ENCODE data around the gene TARBP1.

The TARBP1 gene

GRCh38 chr1:234477386-234478151, 1.4 kb downstream of the TARBP1 start:
- TF ChIP-seq CTCF (IDR thresholded peaks at IDR 0.05; ENCODE audit: extremely low read depth, insufficient read depth, missing control alignments), result no peak
- no peak for DNase-seq (ENCODE audit: low spot score)
- in situ Hi-C loops (cut with MboI; ENCODE audit: low pct_unique_long_range_greater_than_20kb, low sequenced_read_pairs, unreplicated experiment), result loop anchor here (25.0 kb wide), 1 partner anchor 285 kb away; no protein-coding TSS in a partner anchor

GRCh38 chr1:234476172-234476571, 2.8 kb downstream of the TARBP1 start:
- DNase-seq (ENCODE audit: low spot score), result no peak
- TF ChIP-seq CTCF (IDR thresholded peaks at IDR 0.05; ENCODE audit: extremely low read depth, insufficient read depth, missing control alignments), result no peak
- in situ Hi-C loops (cut with MboI; ENCODE audit: low pct_unique_long_range_greater_than_20kb, low sequenced_read_pairs, unreplicated experiment), result loop anchor here (25.0 kb wide), 1 partner anchor 286 kb away; no protein-coding TSS in a partner anchor

GRCh38 chr1:234475167-234475793, 3.7 kb downstream of the TARBP1 start:
- in situ Hi-C loops (cut with MboI; ENCODE audit: low pct_unique_long_range_greater_than_20kb, low sequenced_read_pairs, unreplicated experiment), result loop anchor here (25.0 kb wide), 1 partner anchor 287 kb away; no protein-coding TSS in a partner anchor
- no peak for DNase-seq (ENCODE audit: low spot score)
- no peak for TF ChIP-seq CTCF (IDR thresholded peaks at IDR 0.05; ENCODE audit: extremely low read depth, insufficient read depth, missing control alignments)

GRCh38 chr1:234474375-234474774, 4.6 kb downstream of the TARBP1 start:
- DNase-seq (ENCODE audit: low spot score), result no peak
- TF ChIP-seq CTCF (IDR thresholded peaks at IDR 0.05; ENCODE audit: extremely low read depth, insufficient read depth, missing control alignments), result no peak
- in situ Hi-C loops (cut with MboI; ENCODE audit: low pct_unique_long_range_greater_than_20kb, low sequenced_read_pairs, unreplicated experiment), result no loop called here

- no peak for DNase-seq (ENCODE audit: low spot score)
- in situ Hi-C loops (cut with MboI; ENCODE audit: low pct_unique_long_range_greater_than_20kb, low sequenced_read_pairs, unreplicated experiment), result no loop called here
- TF ChIP-seq CTCF (IDR thresholded peaks at IDR 0.05; ENCODE audit: extremely low read depth, insufficient read depth, missing control alignments), result no peak
These were observed 5.9 kb downstream of the TARBP1 start for GRCh38 chr1:234473118-234473517.

- in situ Hi-C loops (cut with MboI; ENCODE audit: low pct_unique_long_range_greater_than_20kb, low sequenced_read_pairs, unreplicated experiment), result no loop called here
- TF ChIP-seq CTCF (IDR thresholded peaks at IDR 0.05; ENCODE audit: extremely low read depth, insufficient read depth, missing control alignments), result no peak
- no peak for DNase-seq (ENCODE audit: low spot score)
These were observed 9.6 kb downstream of the TARBP1 start for GRCh38 chr1:234469376-234469775.
